ENCODE measurements around the gene S1PR5. TPM values are rescaled to one million over a fixed set of nuclear protein-coding genes. Genes with fewer than 3 reads are reported as not detected.

The S1PR5 gene
- total and polyA plus RNA-seq, 9 of the 15 experiments (the other 6 are each of a cell fraction or from before 2014, with no cell fraction given) = 0.03 to 0.54 (median 0.35) TPM; not detected in 4

GRCh38 chr19:10565028-10565566 lies 47.9 kb upstream of the S1PR5 start:
- Histone ChIP-seq H3K4me3 (peak overlapping the region; percentile 83), H4K20me1 (replicated peaks; ENCODE audit: control insufficient read depth, insufficient read depth, low read length) (no peaks in the 10 kb centered on the region), H3K9me1 (ENCODE audit: control insufficient read depth, insufficient read depth, low read length) (peaks cover 2% of the 10 kb centered on the region), H3K9me3 (replicated peaks; ENCODE audit: control insufficient read depth, insufficient read depth, low read depth, low read length) (no peaks in the 10 kb centered on the region), H3K4me1 (replicated peaks in 1 of 2; ENCODE audit: control insufficient read depth in 2 of 2, insufficient read depth in 2 of 2, low read length in 2 of 2) (peaks cover 29 to 47% of the 10 kb centered on the region in 2 experiments), H3K27me3 (ENCODE audit: control insufficient read depth in 2 of 2, insufficient read depth in 2 of 2, low read length in 2 of 2) (no peaks in the 10 kb centered on the region), H3K27ac (ENCODE audit: extremely low read depth, low read depth, low read length) (peak overlapping the region; percentile 90), H3K36me3 (ENCODE audit: control insufficient read depth, insufficient read depth, low read length) (peaks cover 34% of the 10 kb centered on the region; the same call in 2 of the 3 replicates), H3K79me2 (ENCODE audit: control insufficient read depth, insufficient read depth, low read length) (peaks cover 28% of the 10 kb centered on the region), H3K9ac (ENCODE audit: insufficient read depth in 1 of 2, low read depth in 2 of 2, low read length in 2 of 2) (peak overlapping the region; percentile 92 to 98), H3K4me2 (ENCODE audit: insufficient read depth, low read length) (peak overlapping the region; percentile 88), H2AFZ (ENCODE audit: low read depth, low read length) (peak overlapping the region; percentile 88)
- intact Hi-C loops (cut with micrococcal nuclease) (loop anchor here (1.0 to 5.0 kb wide), 3 partner anchors 22 to 88 kb away; partner anchors contain the start of genes ATG4D and ILF3), in situ Hi-C loops (cut with MboI) (no loop called here)
- DNase-seq (ENCODE audit: extremely low read depth in 1 of 4, low spot score in 3 of 4) = peak; percentile 75 to 84 (median 77)
- ChIA-PET CTCF (ENCODE audit: low intra/inter-chr PET ratio) (interaction anchor here (0.6 to 2.1 kb wide), 2 partner anchors 24 to 74 kb away, joined by 3 to 4 read pairs; no protein-coding TSS in a partner anchor), POLR2A (interaction anchor here (0.6 to 2.1 kb wide), 4 partner anchors 9 to 48 kb away, joined by 3 to 14 read pairs (median 6); partner anchors contain the start of gene S1PR5)
- peak; percentile 79 for FAIRE-seq
- WGBS (ENCODE audit: insufficient coverage, low coverage, missing lambda C conversion rate) = 4% methylated on average over 10 of the region's 10 CpGs
- BruUV-seq (replicated peaks) = no TSS peak
- ATAC-seq = peak; percentile 56
- TF ChIP-seq, protein P1, sequence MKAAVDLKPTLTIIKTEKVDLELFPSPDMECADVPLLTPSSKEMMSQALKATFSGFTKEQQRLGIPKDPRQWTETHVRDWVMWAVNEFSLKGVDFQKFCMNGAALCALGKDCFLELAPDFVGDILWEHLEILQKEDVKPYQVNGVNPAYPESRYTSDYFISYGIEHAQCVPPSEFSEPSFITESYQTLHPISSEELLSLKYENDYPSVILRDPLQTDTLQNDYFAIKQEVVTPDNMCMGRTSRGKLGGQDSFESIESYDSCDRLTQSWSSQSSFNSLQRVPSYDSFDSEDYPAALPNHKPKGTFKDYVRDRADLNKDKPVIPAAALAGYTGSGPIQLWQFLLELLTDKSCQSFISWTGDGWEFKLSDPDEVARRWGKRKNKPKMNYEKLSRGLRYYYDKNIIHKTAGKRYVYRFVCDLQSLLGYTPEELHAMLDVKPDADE (conservative IDR thresholded peaks at IDR 0.05; ENCODE audit: control insufficient read depth, low read depth, low read length) = 0 out of 2 replicates have a peak, but pooled peaks have one; percentile 37
- TF ChIP-seq TARDBP (IDR thresholded peaks at IDR 0.05) = no peak
- no peak for TF ChIP-seq ZNF830 (CRISPR knock-in tag; IDR thresholded peaks at IDR 0.05)
- peak; percentile 59 for TF ChIP-seq ZEB2 (IDR thresholded peaks at IDR 0.05)
- TF ChIP-seq ZKSCAN1 (IDR thresholded peaks at IDR 0.05; ENCODE audit: low read depth, low read length) = peak; percentile 83
- peak in 2 of 3 experiments; percentile 39 to 59 for TF ChIP-seq YY1 (IDR thresholded peaks at IDR 0.05; ENCODE audit: borderline replicate concordance in 1 of 3, control insufficient read depth in 1 of 3, extremely low read depth in 1 of 3, insufficient read depth in 3 of 3, insufficient read length in 1 of 3, insufficient replicate concordance in 2 of 3, low read depth in 1 of 3, low read length in 2 of 3)
- TF ChIP-seq SMARCA4 (IDR thresholded peaks at IDR 0.05) = peak; percentile 31; the same call in 1 of the 2 replicates
- 0 out of 4 replicates have a peak, but pooled peaks of 1 of the 2 experiments have one; percentile 7 for TF ChIP-seq RCOR1 (IDR thresholded peaks at IDR 0.05; ENCODE audit: borderline replicate concordance in 1 of 2, low read depth in 2 of 2, low read length in 2 of 2)
- peak in 1 of 2 experiments; percentile 57 for TF ChIP-seq E2F6 (IDR thresholded peaks at IDR 0.05; ENCODE audit: borderline replicate concordance in 1 of 2, extremely low read depth in 1 of 2, insufficient read depth in 1 of 2, insufficient read length in 1 of 2, low read depth in 1 of 2, low read length in 1 of 2, poor library complexity in 1 of 2, severe bottlenecking in 1 of 2)
- no peak for TF ChIP-seq KDM2B (CRISPR knock-in tag; IDR thresholded peaks at IDR 0.05)
- TF ChIP-seq ZSCAN29 (IDR thresholded peaks at IDR 0.05) = no peak
- no peak for TF ChIP-seq HNRNPL (IDR thresholded peaks at IDR 0.05; ENCODE audit: low read depth, low read length)
- 0 out of 2 replicates have a peak, but pooled peaks have one; percentile 44 for TF ChIP-seq OTX1 (CRISPR knock-in tag; IDR thresholded peaks at IDR 0.05)
- peak; percentile 68 for TF ChIP-seq ZBTB7A (IDR thresholded peaks at IDR 0.05; ENCODE audit: borderline replicate concordance, control insufficient read depth, low read depth, low read length)

All from K562 (cell line).